Kidney glomerular epithelial cell (primary cell): ENCODE results near the gene SLC26A5.
"Not testable (repeated sequence)": the region's sequence is repeated elsewhere in the genome, so short reads cannot be mapped to it uniquely, and the experiment has no call there.

Experiments
- DNase-seq: peaks from one replicate; lab custom pipeline; 2025; lab: John Stamatoyannopoulos, UW

The SLC26A5 gene

GRCh38 chr7:103446049-103446520, at the start of gene SLC26A5:
Gene SLC26A5 (minus strand): TSS chr7:103446207. CDS start chr7:103421514, 24,693 bp downstream.
- no peak for DNase-seq

GRCh38 chr7:103487419-103487818, 41.4 kb upstream of the SLC26A5 start:
- DNase-seq: no peak

DNA sequence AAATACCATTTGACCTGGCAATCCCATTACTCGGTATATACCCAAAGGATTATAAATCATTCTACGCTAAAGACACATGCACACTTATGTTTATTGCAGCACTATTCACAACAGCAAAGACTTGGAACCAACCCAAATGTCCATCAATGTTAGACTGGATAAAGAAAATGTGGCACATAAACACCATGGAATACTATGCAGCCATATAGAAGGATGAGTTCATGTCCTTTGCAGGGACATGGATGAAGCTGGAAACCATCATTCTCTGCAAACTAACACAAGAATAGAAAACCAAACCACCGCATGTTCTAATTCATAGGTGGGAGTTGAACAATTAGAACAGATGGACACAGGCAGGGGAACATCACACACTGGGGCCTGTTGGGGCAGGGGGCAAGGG, 40.9 kb upstream of the SLC26A5 start:
- not testable (repeated sequence) for DNase-seq

DNA sequence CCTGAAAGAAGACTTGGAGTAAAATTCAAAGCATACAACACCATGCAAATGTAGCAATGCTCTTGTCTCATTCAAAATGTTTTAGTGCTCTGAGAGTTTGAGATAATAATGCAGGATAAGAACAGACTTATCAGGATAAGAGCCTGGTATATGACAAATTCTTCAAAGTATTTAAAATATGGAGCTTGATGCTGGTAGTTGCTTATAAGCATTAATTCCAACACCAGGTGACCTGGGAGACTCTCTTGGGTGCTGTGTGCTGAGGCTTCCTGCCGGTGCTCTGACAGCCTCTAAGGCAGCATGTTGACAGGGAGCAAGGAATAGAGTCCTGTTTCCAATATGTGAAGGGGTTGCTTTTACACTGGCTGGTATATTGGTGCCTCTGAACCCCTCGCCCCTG, 34.8 kb upstream of the SLC26A5 start:
- DNase-seq: no peak

DNA sequence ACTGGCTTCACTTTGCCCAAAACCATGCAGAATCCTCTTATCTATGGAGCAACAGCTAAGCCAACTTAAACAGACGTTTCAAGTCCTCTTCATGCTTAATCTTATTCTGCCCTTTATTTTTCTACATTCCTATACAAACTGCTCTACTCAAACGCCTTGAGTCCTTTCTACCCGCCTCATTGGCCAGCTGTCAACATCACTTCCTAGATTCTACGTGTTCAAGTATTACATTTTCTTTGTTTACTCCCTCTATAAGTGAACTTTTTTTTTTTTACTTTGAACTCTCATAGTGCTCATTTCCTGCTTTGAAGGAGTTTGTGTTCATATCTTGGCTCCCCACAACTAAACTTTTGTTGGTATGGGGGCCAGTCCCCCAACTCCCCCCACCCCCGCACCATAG, 28.9 kb upstream of the SLC26A5 start:
- DNase-seq: no peak

GRCh38 chr7:103469095-103469948, 23.3 kb upstream of the SLC26A5 start:
- no peak for DNase-seq

DNA sequence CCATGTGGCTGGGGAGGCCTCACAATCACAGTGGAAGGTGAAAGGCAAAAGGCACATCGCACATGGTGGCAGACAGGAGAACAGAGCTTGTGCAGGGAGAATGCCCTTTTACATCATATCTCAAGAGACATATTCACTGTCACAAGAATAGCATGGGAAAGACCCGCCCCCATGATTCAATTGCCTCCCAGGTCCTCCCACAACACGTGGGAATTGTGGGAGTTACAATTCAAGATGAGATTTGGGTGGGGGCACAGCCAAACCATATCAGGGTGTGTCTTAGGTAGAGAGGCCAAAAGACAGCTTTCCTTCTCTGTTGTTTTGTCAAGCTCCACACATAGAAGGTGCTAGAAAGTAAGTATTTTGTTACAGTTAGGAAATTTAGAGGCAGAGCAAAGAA, 20.8 kb upstream of the SLC26A5 start:
- DNase-seq: no peak

- no peak for DNase-seq
These were observed 16.4 kb upstream of the SLC26A5 start for GRCh38 chr7:103462358-103462757.

DNA sequence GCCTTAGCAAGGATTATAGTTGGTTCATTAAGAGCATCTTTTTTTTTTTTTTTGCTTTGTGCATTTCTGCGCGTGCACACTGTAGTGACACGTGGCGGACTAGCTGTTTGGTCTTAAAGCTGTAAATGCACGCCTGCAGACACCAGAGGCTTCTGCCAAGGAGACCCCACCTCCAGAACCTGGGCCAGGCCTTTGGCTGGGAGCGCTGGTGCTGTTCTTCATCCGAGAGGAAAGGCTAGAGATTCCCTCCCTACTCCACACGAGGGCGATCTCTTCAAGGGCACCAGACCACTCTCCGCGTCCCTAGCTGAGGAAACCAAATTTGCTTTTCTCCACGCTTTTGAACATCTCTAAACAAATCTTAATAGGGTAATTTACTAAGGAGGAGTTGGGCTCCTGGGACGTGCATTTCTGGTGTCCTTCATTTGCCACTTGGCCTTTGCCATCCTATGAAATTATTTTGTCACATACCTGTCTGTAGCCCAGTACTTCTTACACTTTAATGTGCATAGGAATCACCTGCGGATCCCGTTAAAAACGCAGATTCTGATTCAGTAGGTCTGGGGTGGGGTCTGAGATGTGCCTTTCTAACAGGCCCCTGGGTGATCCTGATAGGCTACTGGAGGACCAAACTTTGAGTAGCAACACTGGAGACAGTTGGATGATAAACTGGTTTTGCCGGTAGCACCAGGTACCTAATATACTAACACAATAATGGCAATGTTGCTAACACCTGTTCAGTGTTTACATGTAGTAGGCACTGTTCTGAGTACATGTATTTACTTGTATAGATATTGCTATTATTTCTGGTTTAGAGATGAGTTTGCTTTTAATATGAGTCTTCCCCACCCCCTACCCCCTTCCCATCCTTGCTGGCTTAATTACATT, 1.3 kb upstream of the SLC26A5 start:
- DNase-seq: peak; percentile 53

- no peak for DNase-seq
These were observed 569 bp downstream of the SLC26A5 start for GRCh38 chr7:103445228-103446048.

GRCh38 chr7:103439661-103440060, 6.3 kb downstream of the SLC26A5 start:
- no peak for DNase-seq

DNA sequence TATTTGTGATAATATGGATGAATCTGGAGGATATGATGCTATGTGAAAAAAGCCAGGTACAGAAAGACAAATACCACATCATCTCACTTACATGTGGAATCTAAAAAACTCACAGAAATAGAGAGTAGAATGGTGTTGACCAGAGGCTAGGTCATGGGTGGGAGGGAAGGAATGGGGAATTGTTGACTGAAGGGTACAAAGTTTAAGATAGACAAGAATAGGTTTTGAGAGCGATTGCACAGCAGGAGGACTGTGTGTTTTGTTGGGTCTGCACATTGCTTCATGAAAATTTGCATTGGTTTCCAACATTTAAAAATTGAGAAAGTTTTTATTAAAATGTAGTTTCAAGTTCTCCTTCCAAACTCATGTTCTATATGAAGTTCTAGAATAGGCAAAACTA, 8.4 kb downstream of the SLC26A5 start:
- no peak for DNase-seq

- DNase-seq: no peak
These were observed 13.3 kb downstream of the SLC26A5 start for GRCh38 chr7:103432712-103433111.

DNA sequence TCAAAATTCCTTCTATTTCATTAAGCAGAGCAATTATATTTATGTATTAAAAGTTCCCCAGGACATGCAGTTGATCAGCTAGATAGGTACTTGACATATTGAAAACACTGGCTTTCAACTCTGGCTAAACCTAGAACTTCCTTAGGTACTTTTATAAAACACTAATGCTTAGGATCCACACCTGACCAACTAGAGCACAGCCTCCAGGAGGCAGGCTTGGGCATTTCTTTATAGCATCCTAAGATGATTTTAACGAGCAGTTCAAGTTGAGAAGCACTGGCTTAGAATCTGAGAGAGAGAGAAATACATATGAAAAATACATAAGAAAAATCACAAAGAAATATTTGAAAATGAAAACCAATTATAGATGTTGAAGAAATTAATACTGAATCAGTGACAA, 20.8 kb downstream of the SLC26A5 start:
- no peak for DNase-seq

- no peak for DNase-seq
These were observed 22.4 kb downstream of the SLC26A5 start for GRCh38 chr7:103423467-103424179.

DNA sequence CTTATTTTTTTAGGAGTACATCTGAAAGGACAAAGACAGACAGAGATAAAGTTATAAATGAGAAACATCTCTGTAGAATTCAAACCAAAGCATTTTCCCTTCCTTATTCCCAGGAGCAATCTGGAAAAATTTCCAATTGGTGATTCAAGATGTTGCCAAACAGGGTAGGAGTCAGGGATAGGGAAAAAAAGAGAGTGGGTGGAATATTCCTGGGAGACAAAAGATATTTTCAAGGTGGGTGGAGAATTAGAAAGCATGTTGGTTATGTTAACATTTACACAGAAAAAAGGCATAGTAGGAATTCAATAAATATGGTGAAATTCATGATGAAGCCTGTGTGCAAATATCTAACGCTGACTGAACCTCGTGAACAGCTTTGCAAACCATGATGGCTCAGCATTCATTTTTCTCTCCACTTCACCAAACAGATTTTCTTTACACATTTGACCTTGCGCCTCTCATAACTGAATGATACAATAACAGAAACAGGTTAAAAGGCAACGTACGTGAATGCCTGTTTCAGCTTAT, 25.1 kb downstream of the SLC26A5 start:
- DNase-seq: no peak

GRCh38 chr7:103418241-103418640, 27.8 kb downstream of the SLC26A5 start:
- no peak for DNase-seq

- DNase-seq: no peak
These were observed 32.6 kb downstream of the SLC26A5 start for GRCh38 chr7:103413407-103413806.

DNA sequence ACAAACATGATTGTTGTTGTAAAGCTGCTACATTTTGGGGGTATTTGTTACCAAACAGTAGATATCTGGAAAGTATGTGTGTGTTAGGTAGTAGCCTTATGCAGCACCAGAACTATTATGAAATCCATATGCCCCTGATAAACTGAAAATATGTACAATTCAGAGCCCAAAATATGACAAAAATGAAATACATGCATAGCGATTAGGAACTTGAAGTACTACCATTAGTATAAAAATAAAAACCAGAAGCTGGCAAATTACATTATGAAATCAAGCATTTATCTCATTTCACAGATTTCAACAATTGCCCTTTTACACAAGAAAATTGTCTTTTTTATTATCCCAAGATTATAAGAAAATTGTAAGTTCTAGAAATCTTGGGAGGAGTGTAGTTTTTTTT, 33.9 kb downstream of the SLC26A5 start:
- DNase-seq: no peak

DNA sequence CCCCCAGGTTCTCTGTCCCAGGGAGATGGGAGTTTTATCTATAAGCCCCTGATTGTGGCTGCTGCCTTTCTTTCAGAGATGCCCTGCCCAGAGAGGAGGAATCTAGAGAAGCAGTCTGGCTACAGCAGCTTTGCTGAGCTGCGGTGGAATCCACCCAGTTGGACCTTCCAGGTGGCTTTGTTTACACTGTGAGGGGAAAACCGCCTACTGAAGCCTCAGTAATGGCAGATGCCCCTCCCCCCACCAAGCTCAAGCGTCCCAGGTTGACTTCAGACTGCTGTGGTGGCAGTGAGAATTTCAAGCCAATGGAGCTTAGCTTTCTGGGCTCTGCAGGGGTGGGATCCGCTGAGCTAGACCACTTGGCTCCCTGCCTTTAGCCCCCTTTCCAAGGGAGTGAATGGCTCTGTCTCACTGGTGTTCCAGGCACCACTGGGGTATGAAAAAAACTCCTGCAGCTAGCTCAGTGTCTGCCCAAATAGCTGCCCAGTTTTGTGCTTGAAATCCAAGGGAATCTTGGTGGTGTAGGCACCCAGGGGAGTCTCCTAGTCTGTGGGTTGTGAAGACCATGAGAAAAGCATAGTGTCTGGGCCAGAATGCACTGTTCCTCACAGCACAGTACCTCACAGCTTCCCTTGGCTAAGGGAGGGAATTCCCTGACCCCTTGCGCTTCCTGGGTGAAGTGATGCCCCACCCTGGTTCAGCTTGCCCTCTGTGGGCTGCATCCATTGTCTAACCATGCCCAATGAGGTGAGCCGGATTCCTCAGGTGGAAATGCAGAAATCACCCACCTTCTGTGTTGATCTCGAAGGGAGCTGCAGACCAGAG, 40.0 kb downstream of the SLC26A5 start:
- not testable (repeated sequence) for DNase-seq
